ENCODE results near the gene KCNT1.

The KCNT1 gene

GRCh38 chr9:135701067-135701958 is 672 bp upstream of the KCNT1 start:
- peak; percentile 11 for DNase-seq

GRCh38 chr9:135703726-135704125 is 1.7 kb downstream of the KCNT1 start:
- no peak for DNase-seq

GRCh38 chr9:135704483-135704882 is 2.5 kb downstream of the KCNT1 start:
- no peak for DNase-seq

- no peak for DNase-seq
Measured at GRCh38 chr9:135705376-135705775, 3.4 kb downstream of the KCNT1 start.

GRCh38 chr9:135706288-135706687 is 4.3 kb downstream of the KCNT1 start:
- no peak for DNase-seq

GRCh38 chr9:135707252-135708138 is 5.5 kb downstream of the KCNT1 start:
- no peak for DNase-seq

- no peak for DNase-seq
Measured at GRCh38 chr9:135708164-135708563, 6.2 kb downstream of the KCNT1 start.

GRCh38 chr9:135711391-135711790 is 9.4 kb downstream of the KCNT1 start:
- DNase-seq, result no peak

GRCh38 chr9:135711881-135712280 is 9.9 kb downstream of the KCNT1 start:
- DNase-seq, result no peak

GRCh38 chr9:135712613-135713295 is 10.8 kb downstream of the KCNT1 start:
- DNase-seq, result no peak

GRCh38 chr9:135714242-135715055 is 12.5 kb downstream of the KCNT1 start:
- DNase-seq, result no peak

GRCh38 chr9:135715056-135715595 is 13.1 kb downstream of the KCNT1 start:
- DNase-seq, result no peak

GRCh38 chr9:135716045-135716444 is 14.1 kb downstream of the KCNT1 start:
- DNase-seq, result no peak

- DNase-seq, result no peak
Measured at GRCh38 chr9:135717410-135717809, 15.4 kb downstream of the KCNT1 start.

GRCh38 chr9:135718616-135719015 is 16.6 kb downstream of the KCNT1 start:
- DNase-seq, result no peak

- no peak for DNase-seq
Measured at GRCh38 chr9:135719472-135719871, 17.5 kb downstream of the KCNT1 start.

- DNase-seq, result no peak
Measured at GRCh38 chr9:135722365-135722764, 20.4 kb downstream of the KCNT1 start.

- no peak for DNase-seq
Measured at GRCh38 chr9:135724186-135724787, 22.3 kb downstream of the KCNT1 start.

- no peak for DNase-seq
Measured at GRCh38 chr9:135726138-135726853, 24.3 kb downstream of the KCNT1 start.

GRCh38 chr9:135727257-135727875 is 25.4 kb downstream of the KCNT1 start:
- no peak for DNase-seq

All from activated T-cell treated with anti-CD3 and anti-CD28 coated beads for 4 hours (primary cell).